Measurements from ENCODE around the gene APOBEC3H. TPM values are rescaled to one million over a fixed set of nuclear protein-coding genes. Genes with fewer than 3 reads are reported as not detected.

The APOBEC3H gene
- total RNA-seq, 1 experiment from 2014 or later: 0.87 TPM

GRCh38 chr22:39130892-39131855, 34.1 kb downstream of the APOBEC3H start:
- no peaks in the 10 kb centered on the region for H3K9me2 ChIP-seq (replicated peaks; ENCODE audit: low read length)
- H3K27me3 ChIP-seq (ENCODE audit: low read length): no peaks in the 10 kb centered on the region
- CTCF ChIA-PET: no interaction called here
- no peaks in the 10 kb centered on the region for H3F3A ChIP-seq (ENCODE audit: low read length, unreplicated experiment)
- H3K9me3 ChIP-seq (ENCODE audit: low read length): no peaks in the 10 kb centered on the region
- H3K4me3 ChIP-seq (ENCODE audit: low read length): no peak overlapping the region
- ATAC-seq: no peak
- no peak overlapping the region for H3K9ac ChIP-seq (ENCODE audit: low read length)
- no peaks in the 10 kb centered on the region for H3K36me3 ChIP-seq (ENCODE audit: low read depth, low read length)
- no peaks in the 10 kb centered on the region for H4K20me1 ChIP-seq (ENCODE audit: low read length)
- BruUV-seq (replicated peaks): TSS peak; percentile 18
- TF ChIP-seq EZH2 (IDR thresholded peaks at IDR 0.05; ENCODE audit: low read length, unreplicated experiment) (no peak), EZH2phosphoT487 (IDR thresholded peaks at IDR 0.05; ENCODE audit: borderline replicate concordance, low read length) (no peak), CTCF (conservative IDR thresholded peaks at IDR 0.05; ENCODE audit: low read depth, low read length) (no peak)
- intact Hi-C loops (cut with micrococcal nuclease): no loop called here
- POLR2A ChIA-PET (ENCODE audit: unreplicated experiment): interaction anchor here (0.6 kb wide), 1 partner anchor 21 kb away, joined by 3 read pairs; no protein-coding TSS in a partner anchor
- H2AFZ ChIP-seq (ENCODE audit: low read length): no peak overlapping the region
- H3K79me2 ChIP-seq (ENCODE audit: low read length): no peaks in the 10 kb centered on the region
- peaks cover 6% of the 10 kb centered on the region; the same call in 1 of the 2 replicates for H3K4me1 ChIP-seq (ENCODE audit: insufficient read depth, low read length)
- H3K27ac ChIP-seq (ENCODE audit: low read length): no peak overlapping the region
- no peak for DNase-seq
- no peak overlapping the region for H3K4me2 ChIP-seq (ENCODE audit: low read length)

GRCh38 chr22:39132281-39132680, 35.2 kb downstream of the APOBEC3H start:
- POLR2A ChIA-PET (ENCODE audit: unreplicated experiment): no interaction called here
- ATAC-seq: no peak

More at GRCh38 chr22:39132281-39132680, 35.2 kb downstream of the APOBEC3H start:
- Histone ChIP-seq H2AFZ (ENCODE audit: low read length) (no peak overlapping the region), H3K36me3 (ENCODE audit: low read depth, low read length) (no peaks in the 10 kb centered on the region), H3K9me3 (ENCODE audit: low read length) (no peaks in the 10 kb centered on the region), H4K20me1 (ENCODE audit: low read length) (no peaks in the 10 kb centered on the region), H3F3A (ENCODE audit: low read length, unreplicated experiment) (no peaks in the 10 kb centered on the region), H3K4me2 (ENCODE audit: low read length) (no peak overlapping the region), H3K4me1 (ENCODE audit: insufficient read depth, low read length) (peaks cover 6% of the 10 kb centered on the region; the same call in 1 of the 2 replicates), H3K4me3 (ENCODE audit: low read length) (no peak overlapping the region), H3K9ac (ENCODE audit: low read length) (no peak overlapping the region), H3K79me2 (ENCODE audit: low read length) (no peaks in the 10 kb centered on the region), H3K27me3 (ENCODE audit: low read length) (no peaks in the 10 kb centered on the region), H3K9me2 (replicated peaks; ENCODE audit: low read length) (no peaks in the 10 kb centered on the region), H3K27ac (ENCODE audit: low read length) (no peak overlapping the region)
- CTCF ChIA-PET: no interaction called here
- intact Hi-C loops (cut with micrococcal nuclease): no loop called here
- BruUV-seq (replicated peaks): no TSS peak
- no peak for TF ChIP-seq EZH2 (IDR thresholded peaks at IDR 0.05; ENCODE audit: low read length, unreplicated experiment)
- TF ChIP-seq CTCF (conservative IDR thresholded peaks at IDR 0.05; ENCODE audit: low read depth, low read length): no peak
- TF ChIP-seq EZH2phosphoT487 (IDR thresholded peaks at IDR 0.05; ENCODE audit: borderline replicate concordance, low read length): no peak
- no peak for DNase-seq

Measured in PC-3 (cell line).